GM10847 (cell line): ENCODE data around the gene EXOSC10.

Source experiments
- POLR2A ChIP-seq: IDR thresholded peaks from 2 replicates; pipeline ENCODE4 v1.6.1; 2011; ENCODE audit not compliant: insufficient read length; ENCODE audit errors: extremely low read depth

The EXOSC10 gene

GRCh38 chr1:11042995-11043874 lies 56.4 kb downstream of the EXOSC10 start:
- TF ChIP-seq POLR2A, result no peak

- no peak for TF ChIP-seq POLR2A
These were observed 57.6 kb downstream of the EXOSC10 start for GRCh38 chr1:11042065-11042464.

GRCh38 chr1:11041048-11041447 lies 58.6 kb downstream of the EXOSC10 start:
- no peak for TF ChIP-seq POLR2A

- no peak for TF ChIP-seq POLR2A
These were observed 60.1 kb downstream of the EXOSC10 start for GRCh38 chr1:11039351-11040104.

DNA sequence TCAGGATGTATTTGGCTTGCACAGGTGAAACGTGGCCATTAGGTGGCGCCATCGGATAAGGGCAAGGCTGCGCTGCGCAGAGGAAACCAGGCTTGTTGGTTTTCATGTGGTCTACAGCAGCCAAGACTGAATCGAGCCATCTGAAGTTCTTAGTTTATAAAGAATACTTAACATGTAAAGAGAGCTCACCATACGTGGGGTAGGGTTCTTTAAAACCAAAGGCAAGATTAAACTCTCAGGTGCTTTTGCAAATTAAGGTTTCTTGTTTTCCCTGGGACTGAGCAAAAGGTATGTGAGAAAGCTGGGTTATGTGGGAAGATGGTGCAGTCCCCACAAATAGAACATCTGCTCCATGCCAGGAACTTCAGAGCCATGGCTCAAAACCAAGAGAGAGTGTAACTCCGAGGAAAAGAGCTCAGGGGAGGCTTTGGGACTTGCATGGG lies 61.9 kb downstream of the EXOSC10 start:
- no peak for TF ChIP-seq POLR2A

DNA sequence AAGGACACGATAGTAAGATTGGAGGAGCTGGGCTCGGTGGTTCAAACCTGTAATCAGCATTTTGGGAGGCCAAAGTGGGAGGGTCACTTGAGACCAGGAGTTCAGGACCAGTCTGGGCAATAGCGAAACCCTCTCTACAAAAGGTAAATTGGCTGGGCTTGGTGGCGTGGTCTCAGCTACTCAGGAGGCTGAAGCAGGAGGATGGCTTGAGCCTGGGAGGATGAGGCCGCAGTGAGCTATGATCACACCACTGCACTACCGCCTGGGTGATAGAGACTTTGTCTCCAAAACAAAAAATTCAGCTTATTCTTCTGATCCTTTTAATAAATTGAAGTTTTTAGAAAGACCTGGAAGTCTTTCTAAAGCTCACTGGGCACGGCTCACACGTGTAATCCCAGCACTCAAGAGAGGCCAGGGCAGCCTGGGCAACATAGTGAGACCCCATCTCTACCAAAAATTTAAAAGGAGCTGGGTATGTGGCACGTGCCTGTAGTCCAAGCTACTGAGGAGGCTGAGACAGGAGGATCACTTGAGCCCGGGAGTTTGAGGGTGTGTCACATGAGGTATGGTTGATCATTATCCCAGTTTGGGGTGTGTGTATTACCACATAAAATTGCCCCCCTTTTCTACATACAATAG lies 67.9 kb downstream of the EXOSC10 start:
- TF ChIP-seq POLR2A, result no peak

DNA sequence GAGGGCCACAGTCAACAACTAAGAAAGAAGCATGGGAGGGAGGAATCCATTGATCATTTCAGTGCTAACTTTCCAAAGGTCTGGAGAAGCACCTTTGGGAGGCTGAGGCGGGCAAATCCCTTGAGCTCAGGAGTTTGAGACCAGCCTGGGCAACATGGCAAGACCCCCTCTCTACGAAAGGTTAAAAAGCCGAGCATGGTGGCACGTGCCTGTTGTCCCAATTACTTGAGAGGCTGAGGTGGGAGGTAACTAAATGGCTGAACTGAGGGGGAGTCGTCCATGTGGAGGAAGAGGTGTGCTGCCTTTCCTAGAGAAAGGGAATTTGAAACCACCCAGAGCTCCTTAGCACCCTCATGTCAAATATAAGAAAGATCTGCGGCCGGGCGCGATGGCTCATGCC lies 68.8 kb downstream of the EXOSC10 start:
- no peak for TF ChIP-seq POLR2A

GRCh38 chr1:11028018-11028417 lies 71.7 kb downstream of the EXOSC10 start:
- no peak for TF ChIP-seq POLR2A

DNA sequence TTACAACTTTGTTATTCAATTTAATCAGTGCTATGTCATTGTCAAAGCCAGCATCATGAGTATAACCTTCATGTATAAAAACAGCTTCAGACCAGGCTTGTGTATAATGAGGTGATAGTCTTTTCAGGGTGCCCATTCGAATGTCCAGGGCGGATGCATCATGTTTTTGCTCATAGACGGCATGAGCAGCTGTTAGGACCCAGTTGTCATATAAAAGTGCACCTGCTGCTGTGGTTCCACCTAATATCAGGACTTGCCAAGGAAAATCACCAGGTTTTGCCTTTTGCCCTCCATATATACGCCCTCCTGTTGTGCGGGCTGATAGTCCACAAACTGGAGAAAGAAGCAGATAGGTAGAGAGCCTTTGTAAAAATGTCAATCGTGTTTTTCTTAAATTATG lies 72.4 kb downstream of the EXOSC10 start:
- no peak for TF ChIP-seq POLR2A

DNA sequence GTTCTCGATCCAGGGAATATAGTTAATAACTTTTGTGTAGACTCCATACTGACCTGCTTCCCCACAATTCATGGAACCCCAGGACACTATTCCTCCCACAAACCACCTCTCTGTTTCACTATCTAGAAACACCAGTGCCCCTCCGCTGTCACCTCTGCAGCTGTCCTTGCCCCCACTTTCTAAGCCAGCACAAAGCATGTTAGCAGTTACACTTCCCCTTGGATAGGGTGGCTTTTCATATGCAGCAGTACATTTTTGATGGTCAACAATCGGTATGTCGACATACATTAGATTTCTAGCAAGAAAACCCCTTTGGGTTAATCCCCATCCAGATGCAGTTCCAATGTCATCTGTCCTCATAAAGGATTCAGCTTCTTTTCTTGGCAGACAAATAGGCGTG lies 72.8 kb downstream of the EXOSC10 start:
- no peak for TF ChIP-seq POLR2A

DNA sequence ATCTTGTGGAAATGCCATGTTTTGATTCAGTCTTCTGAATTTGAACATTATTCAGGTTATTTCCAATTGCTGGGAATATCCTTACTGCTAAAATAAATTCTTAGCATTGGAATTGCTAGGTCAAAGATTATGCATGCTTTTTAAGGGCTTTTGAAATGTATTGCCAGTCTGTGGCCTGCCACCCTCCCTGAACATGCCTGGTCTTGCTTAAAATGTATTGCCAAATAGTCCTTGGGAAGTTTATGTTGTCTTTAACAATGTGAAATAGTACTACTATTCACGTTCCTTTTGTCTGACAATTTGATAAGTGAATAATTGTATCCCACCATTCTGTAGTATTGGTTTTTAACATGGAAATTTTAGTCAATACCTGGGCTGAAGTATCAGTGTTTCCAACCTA lies 73.6 kb downstream of the EXOSC10 start:
- no peak for TF ChIP-seq POLR2A

DNA sequence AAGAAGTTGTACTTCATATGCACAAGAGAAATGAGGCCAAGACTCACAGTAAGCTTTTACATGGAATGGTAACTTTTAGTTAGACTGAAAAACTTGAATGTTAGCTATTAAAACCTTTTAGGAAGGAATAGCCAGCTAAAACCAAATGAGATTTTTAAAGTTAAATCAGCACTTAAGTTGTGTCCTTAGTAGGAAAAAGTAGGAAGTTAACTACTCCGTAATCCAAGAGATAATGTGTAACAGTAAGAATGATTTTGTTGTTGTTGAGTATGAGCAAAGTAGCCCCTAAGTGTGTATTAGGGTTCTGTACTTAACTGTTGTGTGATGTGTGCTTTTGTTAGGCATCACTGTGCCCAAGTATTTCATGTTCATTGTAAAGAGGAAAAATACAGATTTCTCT lies 74.1 kb downstream of the EXOSC10 start:
- no peak for TF ChIP-seq POLR2A

DNA sequence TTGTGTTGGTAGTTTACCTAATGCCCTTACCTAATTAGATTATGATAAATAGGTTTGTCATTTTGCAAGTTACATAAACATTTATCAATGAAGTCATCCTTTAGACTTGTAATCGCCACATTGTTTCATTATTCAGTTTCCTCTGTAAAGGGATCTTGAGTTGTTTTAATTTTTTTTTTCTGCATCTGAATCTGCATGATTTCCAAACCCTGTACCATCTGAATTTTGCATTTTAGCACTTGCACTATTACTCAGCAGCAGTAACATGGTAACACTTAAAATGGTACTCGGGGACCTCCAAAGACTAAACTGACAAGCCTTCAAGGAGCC lies 74.8 kb downstream of the EXOSC10 start:
- TF ChIP-seq POLR2A, result no peak

- TF ChIP-seq POLR2A, result no peak
These were observed 75.4 kb downstream of the EXOSC10 start for GRCh38 chr1:11024154-11024873.

- TF ChIP-seq POLR2A, result no peak
These were observed 76.5 kb downstream of the EXOSC10 start for GRCh38 chr1:11023201-11023600.
